IMR-90 (cell line): ENCODE results near the gene TPM4. TPM values are rescaled to one million over a fixed set of nuclear protein-coding genes. Genes with fewer than 3 reads are reported as not detected.

Experiments
- ATAC-seq: fragments of 200-7000 bp; cut with Tn5 transposase; 2 replicates; pipeline ENCODE4 v1.9.1; 2020; ENCODE audit warnings: low read depth, mild to moderate bottlenecking, moderate library complexity
- BruUV-seq: library from RNA; stranded (reverse); fragments of 400-500 nt; replicated peaks from 2 replicates; lab custom pipeline; 2021; lab: Mats Ljungman, UMichigan
- CTCF ChIA-PET: fragments of 300-600 bp; formaldehyde crosslinking; extraction: SDS; loops from one replicate; lab custom pipeline; 2021; ENCODE audit warnings: antibody characterized with exemption; lab: Yijun Ruan, JAX
- POLR2A ChIA-PET: fragments of 300-600 bp; sonication (Branson Sonifier 250); formaldehyde crosslinking; loops from one replicate; lab custom pipeline; 2022; ENCODE audit warnings: antibody characterized with exemption; ENCODE audit not compliant: unreplicated experiment; lab: Charles Lee
- DNase-seq: peaks from one replicate; pipeline ENCODE4 v3.0.0; 2013
- H2AFZ ChIP-seq: replicated peaks from 2 replicates; pipeline ENCODE3; 2013; ENCODE audit warnings: low read length, mild to moderate bottlenecking; ENCODE audit not compliant: poor library complexity
- H2AK5ac ChIP-seq: 2 replicates; pipeline ENCODE4 v1.6.1; 2013; ENCODE audit warnings: low read depth, low read length, inconsistent platforms
- H2AK9ac ChIP-seq: replicated peaks from 2 replicates; pipeline ENCODE3; 2013; ENCODE audit warnings: mild to moderate bottlenecking, low read depth, low read length, moderate library complexity; ENCODE audit not compliant: poor library complexity
- H2BK120ac ChIP-seq: 2 replicates; pipeline ENCODE4 v1.6.1; 2013; ENCODE audit warnings: low read depth, low read length, inconsistent platforms
- H2BK15ac ChIP-seq: 3 replicates; pipeline ENCODE4 v1.6.1; 2013; ENCODE audit warnings: low read depth, low read length, inconsistent platforms
- H2BK20ac ChIP-seq: 2 replicates; pipeline ENCODE4 v1.6.1; 2013; ENCODE audit warnings: low read depth, mild to moderate bottlenecking, inconsistent platforms, low read length, moderate library complexity
- H2BK5ac ChIP-seq: 2 replicates; pipeline ENCODE4 v1.6.1; 2013; ENCODE audit warnings: mild to moderate bottlenecking, low read depth, low read length, inconsistent platforms; ENCODE audit not compliant: poor library complexity, severe bottlenecking
- H3K14ac ChIP-seq: replicated peaks from 2 replicates; pipeline ENCODE4 v1.6.1; 2013; ENCODE audit warnings: low read depth, low read length, inconsistent platforms
- H3K18ac ChIP-seq: 2 replicates; pipeline ENCODE4 v1.6.1; 2013; ENCODE audit warnings: low read depth, low read length, control low read depth
- H3K23ac ChIP-seq: 2 replicates; pipeline ENCODE4 v1.6.1; 2013; ENCODE audit warnings: low read depth, low read length, inconsistent platforms
- H3K27ac ChIP-seq: 2 replicates; pipeline ENCODE4 v1.5.1; 2013; ENCODE audit warnings: mild to moderate bottlenecking, control low read depth, low read length; ENCODE audit not compliant: insufficient read depth
- H3K27me3 ChIP-seq: 2 replicates; pipeline ENCODE4 v1.6.1; 2013; ENCODE audit warnings: low read length; ENCODE audit not compliant: control insufficient read depth, insufficient read depth
- H3K36me3 ChIP-seq: 2 replicates; pipeline ENCODE4 v1.6.1; 2013; ENCODE audit warnings: low read length, mixed read lengths; ENCODE audit not compliant: control insufficient read depth, insufficient read depth
- H3K4ac ChIP-seq: 2 replicates; pipeline ENCODE4 v1.6.1; 2013; ENCODE audit warnings: low read depth, low read length, inconsistent platforms
- H3K4me1 ChIP-seq: 2 replicates; pipeline ENCODE4 v1.6.1; 2013; ENCODE audit warnings: low read length, mixed read lengths; ENCODE audit not compliant: control insufficient read depth, insufficient read depth
- H3K4me2 ChIP-seq: 2 replicates; pipeline ENCODE4 v1.6.1; 2013; ENCODE audit warnings: low read depth, mild to moderate bottlenecking, control low read depth, low read length, moderate library complexity
- H3K4me3 ChIP-seq: 2 replicates; pipeline ENCODE4 v1.5.1; 2013; ENCODE audit warnings: low read depth, mild to moderate bottlenecking, control low read depth, low read length, moderate library complexity; ENCODE audit not compliant: insufficient read depth
- H3K56ac ChIP-seq: 2 replicates; pipeline ENCODE4 v1.6.1; 2013; ENCODE audit warnings: low read length, inconsistent platforms; ENCODE audit not compliant: insufficient read depth; ENCODE audit errors: extremely low read depth
- H3K79me1 ChIP-seq, 2 experiments: 2 replicates each; pipeline ENCODE4 v1.6.1; 2013; ENCODE audit warnings: low read length in 2 of 2, inconsistent platforms in 1 of 2, low read depth in 1 of 2
- H3K9ac ChIP-seq: 2 replicates; pipeline ENCODE4 v1.6.1; 2013; ENCODE audit warnings: low read depth, low read length, control low read depth
- H3K9me1 ChIP-seq: 2 replicates; pipeline ENCODE4 v1.6.1; 2013; ENCODE audit warnings: low read length, inconsistent platforms; ENCODE audit not compliant: insufficient read depth
- H3K9me3 ChIP-seq: 2 replicates; pipeline ENCODE4 v1.6.1; 2013; ENCODE audit warnings: low read length; ENCODE audit not compliant: control insufficient read depth, insufficient read depth
- H4K20me1 ChIP-seq: 2 replicates; pipeline ENCODE4 v1.6.1; 2013; ENCODE audit warnings: low read length, inconsistent platforms; ENCODE audit not compliant: insufficient read depth
- H4K5ac ChIP-seq: 2 replicates; pipeline ENCODE4 v1.6.1; 2013; ENCODE audit warnings: mild to moderate bottlenecking, low read depth, low read length, control low read depth
- H4K8ac ChIP-seq, 2 experiments: 2 replicates each; pipeline ENCODE4 v1.6.1; 2013; ENCODE audit warnings: low read depth in 2 of 2, low read length in 2 of 2, control low read depth in 1 of 2, inconsistent platforms in 1 of 2
- H4K91ac ChIP-seq: 2 replicates; pipeline ENCODE4 v1.6.1; 2013; ENCODE audit warnings: low read depth, low read length, inconsistent platforms; ENCODE audit not compliant: insufficient read depth
- BHLHE40 ChIP-seq: fragments of 150-350 bp; IDR thresholded peaks from 2 replicates; pipeline ENCODE4 v1.6.1; 2016; ENCODE audit warnings: mild to moderate bottlenecking, low read depth, low read length
- CEBPB ChIP-seq: IDR thresholded peaks from 2 replicates; pipeline ENCODE4 v1.6.1; 2012; ENCODE audit warnings: low read depth, low read length, improper control_type of control experiment
- FOS ChIP-seq: fragments of 150-350 bp; IDR thresholded peaks from 2 replicates; pipeline ENCODE4 v1.6.1; 2016; ENCODE audit warnings: low read depth, low read length
- MAZ ChIP-seq: IDR thresholded peaks from 2 replicates; pipeline ENCODE4 v1.6.1; 2012; ENCODE audit warnings: low read depth, mild to moderate bottlenecking, low read length, improper control_type of control experiment, moderate library complexity, borderline replicate concordance
- MXI1 ChIP-seq: IDR thresholded peaks from 2 replicates; pipeline ENCODE4 v1.6.1; 2012; ENCODE audit warnings: low read depth, mild to moderate bottlenecking, low read length, moderate library complexity, borderline replicate concordance
- NFE2L2 ChIP-seq: fragments of 150-350 bp; IDR thresholded peaks from 2 replicates; pipeline ENCODE4 v1.6.1; 2016; ENCODE audit warnings: low read depth, mild to moderate bottlenecking, low read length
- POLR2A ChIP-seq: IDR thresholded peaks from 2 replicates; pipeline ENCODE4 v1.6.1; 2012; ENCODE audit warnings: mild to moderate bottlenecking, low read depth, low read length
- RAD21 ChIP-seq: IDR thresholded peaks from 2 replicates; pipeline ENCODE4 v1.6.1; 2012; ENCODE audit warnings: low read length, improper control_type of control experiment
- RFX5 ChIP-seq: IDR thresholded peaks from 2 replicates; pipeline ENCODE4 v1.8.0; 2012; ENCODE audit warnings: low read depth, mild to moderate bottlenecking, low read length, moderate library complexity
- SMC3 ChIP-seq: fragments of 150-350 bp; IDR thresholded peaks from 2 replicates; pipeline ENCODE4 v1.6.1; 2016; ENCODE audit warnings: low read depth, mild to moderate bottlenecking, antibody characterized with exemption, low read length, moderate library complexity
- WGBS, 2 experiments: methylation state at CpG; one replicate each; pipeline versions ENCODE4 v1.1.5 to v1.1.7; 2013; ENCODE audit warnings: missing lambda C conversion rate in 2 of 2; ENCODE audit not compliant: insufficient read length in 1 of 2; ENCODE audit errors: extremely low coverage in 2 of 2; 5-methylcytosine and 5-hydroxymethylcytosine counted together
- dilution Hi-C: fragments of 300-500 bp; cut with HindIII; formaldehyde crosslinking; loops from one replicate; pipeline ENCODE4 v1.14.3; 2018; ENCODE audit warnings: low sequenced_read_pairs; ENCODE audit not compliant: unreplicated experiment
- in situ Hi-C: fragments of 300-500 bp; cut with MboI; formaldehyde crosslinking; loops from 3 replicates; pipeline ENCODE4 v1.14.3; 2019; ENCODE audit warnings: low sequenced_read_pairs, inconsistent platforms, mixed read lengths
- intact Hi-C: fragments of 100-400 bp; cut with micrococcal nuclease; formaldehyde crosslinking; loops from 2 replicates; pipeline ENCODE4 v1.10.0; 2022
- polyA plus RNA-seq, 3 experiments: library from polyadenylated mRNA; depleted of rRNA; stranded (reverse); fragments of >200 nt; gene quantifications; 2 replicates each; pipeline ENCODE4 v1.2.3, GENCODE V29; 2012; ENCODE audit warnings: low replicate concordance in 1 of 3
- total RNA-seq: library from RNA; depleted of rRNA; stranded (reverse); fragments of >200 nt; gene quantifications from 2 replicates; pipeline ENCODE4 v1.2.3, GENCODE V29; 2012
- TF ChIP-seq, protein P1 (sequence below): fragments of 150-350 bp; IDR thresholded peaks from 2 replicates; pipeline ENCODE4 v1.6.1; 2017; ENCODE audit warnings: mild to moderate bottlenecking, antibody characterized with exemption, low read length, low read depth
- TF ChIP-seq, protein P2 (sequence below): conservative IDR thresholded peaks from 2 replicates; pipeline ENCODE4 v1.5.1; 2012; ENCODE audit warnings: mild to moderate bottlenecking, low read depth, low read length, improper control_type of control experiment

Gene TPM4
- total and polyA plus RNA-seq, 2 of the 4 experiments (the other 2 are of a cell fraction) = 1,075 to 1,160 TPM

DNA sequence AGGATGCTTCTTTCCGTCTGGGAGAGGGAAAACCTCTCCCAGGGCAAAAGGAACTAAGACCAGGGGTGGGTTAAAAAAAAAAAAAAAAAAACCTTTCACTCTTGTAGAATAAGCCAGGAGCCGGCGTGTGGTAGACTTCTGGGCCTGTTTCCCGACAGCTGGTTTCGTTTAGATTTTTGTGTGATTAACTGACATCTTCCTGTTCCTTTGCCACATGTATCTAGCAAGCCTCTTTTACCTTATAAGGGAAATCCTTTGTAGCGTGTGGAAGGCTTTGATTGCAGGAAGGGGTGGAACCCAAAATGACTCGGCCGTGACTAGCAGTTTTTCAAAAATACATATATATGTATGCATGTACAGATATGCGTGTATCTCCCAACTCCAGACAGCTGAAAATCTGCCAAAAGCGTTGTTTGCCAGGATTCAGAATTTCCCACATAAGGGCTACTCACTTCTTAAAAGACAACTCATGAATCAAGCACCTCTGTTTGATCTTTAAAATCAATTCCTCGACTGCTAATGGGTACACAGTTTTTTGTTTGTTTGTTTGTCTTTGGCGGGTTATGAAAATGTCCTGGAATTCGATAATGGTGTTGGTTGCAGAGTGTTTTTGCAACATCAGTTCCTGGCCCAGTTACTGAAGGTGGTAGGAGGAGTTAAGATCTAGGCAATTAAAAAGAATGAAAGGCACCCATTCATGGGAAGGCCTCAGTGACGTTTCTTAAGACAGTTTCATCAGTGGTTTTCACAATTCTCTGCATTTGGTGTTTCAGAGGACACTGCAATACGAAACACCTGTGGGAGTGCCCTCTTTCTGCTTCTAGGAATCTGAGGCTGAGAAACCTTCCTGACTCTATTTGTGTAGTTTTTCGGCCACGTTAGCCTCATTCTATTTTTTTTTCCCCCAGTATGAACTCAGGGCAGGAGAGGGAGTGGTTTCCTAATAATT is 2.7 kb downstream of the TPM4 start:
- H3K36me3 ChIP-seq = peaks cover 54% of the 10 kb centered on the region
- dilution Hi-C loops (no loop called here), intact Hi-C loops (loop anchor here (1.0 to 5.0 kb wide), 3 partner anchors 32 to 118 kb away; partner anchors contain the start of genes AP1M1 and RAB8A), in situ Hi-C loops (no loop called here)
- peak; percentile 22 for ATAC-seq
- peak overlapping the region; percentile 87 for H3K4me2 ChIP-seq
- peak overlapping the region; percentile 98 for H3K27ac ChIP-seq
- CTCF ChIA-PET = no interaction called here
- 0% methylated on average over 1 of the region's 17 CpGs; no CpG with 5 or more reads in 1 of the 2 experiments for WGBS, 2 experiments
- H3K23ac ChIP-seq = peak overlapping the region; percentile 99
- TSS peak; percentile 36 for BruUV-seq
- no peaks in the 10 kb centered on the region for H3K9me3 ChIP-seq
- H2AK5ac ChIP-seq = peak overlapping the region; percentile 91
- TF ChIP-seq, protein P1, sequence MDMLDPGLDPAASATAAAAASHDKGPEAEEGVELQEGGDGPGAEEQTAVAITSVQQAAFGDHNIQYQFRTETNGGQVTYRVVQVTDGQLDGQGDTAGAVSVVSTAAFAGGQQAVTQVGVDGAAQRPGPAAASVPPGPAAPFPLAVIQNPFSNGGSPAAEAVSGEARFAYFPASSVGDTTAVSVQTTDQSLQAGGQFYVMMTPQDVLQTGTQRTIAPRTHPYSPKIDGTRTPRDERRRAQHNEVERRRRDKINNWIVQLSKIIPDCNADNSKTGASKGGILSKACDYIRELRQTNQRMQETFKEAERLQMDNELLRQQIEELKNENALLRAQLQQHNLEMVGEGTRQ = no peak
- TF ChIP-seq MAZ = no peak
- TF ChIP-seq, protein P2, sequence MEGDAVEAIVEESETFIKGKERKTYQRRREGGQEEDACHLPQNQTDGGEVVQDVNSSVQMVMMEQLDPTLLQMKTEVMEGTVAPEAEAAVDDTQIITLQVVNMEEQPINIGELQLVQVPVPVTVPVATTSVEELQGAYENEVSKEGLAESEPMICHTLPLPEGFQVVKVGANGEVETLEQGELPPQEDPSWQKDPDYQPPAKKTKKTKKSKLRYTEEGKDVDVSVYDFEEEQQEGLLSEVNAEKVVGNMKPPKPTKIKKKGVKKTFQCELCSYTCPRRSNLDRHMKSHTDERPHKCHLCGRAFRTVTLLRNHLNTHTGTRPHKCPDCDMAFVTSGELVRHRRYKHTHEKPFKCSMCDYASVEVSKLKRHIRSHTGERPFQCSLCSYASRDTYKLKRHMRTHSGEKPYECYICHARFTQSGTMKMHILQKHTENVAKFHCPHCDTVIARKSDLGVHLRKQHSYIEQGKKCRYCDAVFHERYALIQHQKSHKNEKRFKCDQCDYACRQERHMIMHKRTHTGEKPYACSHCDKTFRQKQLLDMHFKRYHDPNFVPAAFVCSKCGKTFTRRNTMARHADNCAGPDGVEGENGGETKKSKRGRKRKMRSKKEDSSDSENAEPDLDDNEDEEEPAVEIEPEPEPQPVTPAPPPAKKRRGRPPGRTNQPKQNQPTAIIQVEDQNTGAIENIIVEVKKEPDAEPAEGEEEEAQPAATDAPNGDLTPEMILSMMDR = no peak
- TF ChIP-seq MXI1 = peak; percentile 82
- TF ChIP-seq POLR2A = peak; percentile 89
- no peak for TF ChIP-seq SMC3
- no peak for TF ChIP-seq RFX5
- TF ChIP-seq BHLHE40 = no peak
- no peak for TF ChIP-seq RAD21
- TF ChIP-seq NFE2L2 = peak; percentile 93
- TF ChIP-seq CEBPB = peak; percentile 61
- peak; percentile 37; the same call in 1 of the 2 replicates for TF ChIP-seq FOS
- peaks cover 25% of the 10 kb centered on the region for H3K4me1 ChIP-seq
- H2BK20ac ChIP-seq = peak overlapping the region; percentile 89
- H3K56ac ChIP-seq = peak overlapping the region; percentile 100
- peaks cover 51% of the 10 kb centered on the region for H4K20me1 ChIP-seq
- peak overlapping the region; percentile 97 for H4K91ac ChIP-seq
- peak; percentile 98 for DNase-seq
- H3K79me1 ChIP-seq = peaks cover 8 to 52% of the 10 kb centered on the region in 2 experiments
- H3K14ac ChIP-seq = peak overlapping the region; percentile 99
- H3K9ac ChIP-seq = peak overlapping the region; percentile 99
- peak overlapping the region; percentile 98 for H3K4ac ChIP-seq
- POLR2A ChIA-PET = interaction anchor here (0.6 to 2.2 kb wide), 6 partner anchors 8 to 1560 kb away, joined by 3 to 8 read pairs (median 4); partner anchors contain the start of gene FAM32A
- peak overlapping the region; percentile 86; the same call in 2 of the 3 replicates for H2BK15ac ChIP-seq
- peak overlapping the region; percentile 97 for H3K4me3 ChIP-seq
- peak overlapping the region; percentile 90 for H2BK120ac ChIP-seq
- H2BK5ac ChIP-seq = peak overlapping the region; percentile 98
- H4K5ac ChIP-seq = peak overlapping the region; percentile 91
- H2AK9ac ChIP-seq = peak overlapping the region; percentile 92
- peak overlapping the region; percentile 95 for H3K18ac ChIP-seq
- H3K9me1 ChIP-seq = peaks cover 18% of the 10 kb centered on the region
- H2AFZ ChIP-seq = no peak overlapping the region
- H4K8ac ChIP-seq = peak overlapping the region; percentile 95 to 97
- no peaks in the 10 kb centered on the region for H3K27me3 ChIP-seq
